GM18526 (cell line): Measurements from ENCODE around the gene ZMIZ1.

Experiments used
- POLR2A ChIP-seq: IDR thresholded peaks from 3 replicates; pipeline ENCODE4 v1.6.1; 2011; ENCODE audit not compliant: insufficient read length; ENCODE audit errors: extremely low read depth

ZMIZ1 gene

GRCh38 chr10:79268742-79269141 is 200.0 kb downstream of the ZMIZ1 start:
- TF ChIP-seq POLR2A, result no peak

- TF ChIP-seq POLR2A, result no peak
These were observed 200.7 kb downstream of the ZMIZ1 start for GRCh38 chr10:79269443-79269842.

- TF ChIP-seq POLR2A, result no peak
These were observed 201.2 kb downstream of the ZMIZ1 start for GRCh38 chr10:79269969-79270368.

- TF ChIP-seq POLR2A, result no peak
These were observed 201.9 kb downstream of the ZMIZ1 start for GRCh38 chr10:79270466-79271246.

GRCh38 chr10:79272353-79272752 is 203.6 kb downstream of the ZMIZ1 start:
- TF ChIP-seq POLR2A, result no peak

GRCh38 chr10:79273604-79274003 is 204.8 kb downstream of the ZMIZ1 start:
- TF ChIP-seq POLR2A, result no peak

- TF ChIP-seq POLR2A, result no peak
These were observed 205.7 kb downstream of the ZMIZ1 start for GRCh38 chr10:79274279-79275104.

- no peak for TF ChIP-seq POLR2A
These were observed 206.3 kb downstream of the ZMIZ1 start for GRCh38 chr10:79275105-79275430.

- no peak for TF ChIP-seq POLR2A
These were observed 206.7 kb downstream of the ZMIZ1 start for GRCh38 chr10:79275431-79275851.

- no peak for TF ChIP-seq POLR2A
These were observed 209.0 kb downstream of the ZMIZ1 start for GRCh38 chr10:79277579-79278269.

GRCh38 chr10:79280956-79281355 is 212.2 kb downstream of the ZMIZ1 start:
- no peak for TF ChIP-seq POLR2A

- TF ChIP-seq POLR2A, result no peak
These were observed 213.6 kb downstream of the ZMIZ1 start for GRCh38 chr10:79282388-79282787.

GRCh38 chr10:79283616-79284015 is 214.8 kb downstream of the ZMIZ1 start:
- TF ChIP-seq POLR2A, result no peak

GRCh38 chr10:79284158-79284871 is 215.5 kb downstream of the ZMIZ1 start:
- TF ChIP-seq POLR2A, result no peak

GRCh38 chr10:79285315-79286197 is 216.8 kb downstream of the ZMIZ1 start:
- no peak for TF ChIP-seq POLR2A
